GM10266 (cell line): ENCODE data around the gene KRT14.
A peak's percentile ranks its signal among the peaks of the same experiment; 100 is the strongest.
"Not testable (repeated sequence)": the region's sequence is repeated elsewhere in the genome, so short reads cannot be mapped to it uniquely, and the experiment has no call there.

ENCODE experiments used
- DNase-seq: peaks from one replicate; pipeline ENCODE4 v3.0.0; 2012; ENCODE audit errors: extremely low spot score
- CTCF ChIP-seq: IDR thresholded peaks from 2 replicates; pipeline ENCODE4 v1.5.1; 2012; ENCODE audit warnings: mild to moderate bottlenecking, low read depth; ENCODE audit not compliant: control insufficient read depth, insufficient read depth; ENCODE audit errors: missing control alignments

Gene KRT14

GRCh38 chr17:41613277-41614082 is 26.8 kb upstream of the KRT14 start:
- DNase-seq, result no peak
- no peak for TF ChIP-seq CTCF

- not testable (repeated sequence) for DNase-seq
Observed at GRCh38 chr17:41612376-41613160, 25.9 kb upstream of the KRT14 start, which contains the start of gene KRT16. KRT16 (minus strand) TSS chr17:41612767; CDS start chr17:41612688, 79 bp downstream.

GRCh38 chr17:41610965-41611640 is 24.4 kb upstream of the KRT14 start:
- TF ChIP-seq CTCF, result no peak
- no peak for DNase-seq

- DNase-seq, result not testable (repeated sequence)
- peak; percentile 11 for TF ChIP-seq CTCF
Observed at GRCh38 chr17:41610061-41610517, 23.4 kb upstream of the KRT14 start.

- DNase-seq, result not testable (repeated sequence)
Observed at GRCh38 chr17:41606930-41607329, 20.2 kb upstream of the KRT14 start.

- no peak for DNase-seq
- TF ChIP-seq CTCF, result no peak
Observed at GRCh38 chr17:41602524-41602923, 15.8 kb upstream of the KRT14 start.

DNA sequence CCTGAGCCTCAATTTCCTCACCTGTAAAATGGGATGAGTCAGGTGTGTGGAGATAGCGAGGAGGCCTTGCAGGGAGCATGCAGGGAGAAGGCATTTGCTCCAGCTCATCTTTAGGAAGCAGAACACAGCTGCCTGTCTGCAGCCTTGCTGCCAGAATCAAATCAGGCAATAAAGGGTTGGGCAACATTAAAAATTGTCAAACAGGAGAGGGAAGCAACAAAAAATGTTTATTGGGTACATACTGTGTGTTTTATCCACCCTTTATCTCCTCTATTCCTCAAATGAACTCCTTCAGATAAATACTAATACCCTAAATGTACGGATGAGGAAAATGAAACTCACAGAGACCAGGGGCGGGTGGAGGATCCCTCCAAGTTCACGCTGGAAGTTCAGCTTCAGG is 13.6 kb upstream of the KRT14 start:
- TF ChIP-seq CTCF, result no peak
- no peak for DNase-seq

DNA sequence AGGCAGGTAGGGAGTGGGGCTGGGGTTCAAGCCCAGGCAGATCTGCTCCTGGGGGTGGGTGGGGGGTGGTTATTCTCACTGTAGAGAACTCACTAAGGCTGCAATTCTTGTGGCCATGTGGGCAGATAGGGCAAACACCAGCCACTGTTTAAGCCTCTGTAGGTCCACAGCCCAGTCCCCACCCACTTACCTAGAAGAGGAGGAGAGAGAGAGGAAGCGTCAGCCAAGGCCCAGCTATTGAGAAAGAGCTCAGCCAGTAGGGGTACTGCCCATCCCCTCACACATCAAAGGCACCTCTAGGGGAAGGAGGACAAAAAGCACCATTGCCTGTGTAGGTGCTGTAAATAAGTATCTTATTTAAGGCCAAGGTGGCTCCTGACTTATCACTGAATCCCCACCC is 13.0 kb upstream of the KRT14 start:
- TF ChIP-seq CTCF, result no peak
- DNase-seq, result no peak
